ENCODE data around the gene ANKRD22.

GRCh38 chr10:88830643-88831268, 20.9 kb downstream of the ANKRD22 start:
- no peak for TF ChIP-seq POLR2AphosphoS5 (IDR thresholded peaks at IDR 0.05)
- TF ChIP-seq, protein P1, sequence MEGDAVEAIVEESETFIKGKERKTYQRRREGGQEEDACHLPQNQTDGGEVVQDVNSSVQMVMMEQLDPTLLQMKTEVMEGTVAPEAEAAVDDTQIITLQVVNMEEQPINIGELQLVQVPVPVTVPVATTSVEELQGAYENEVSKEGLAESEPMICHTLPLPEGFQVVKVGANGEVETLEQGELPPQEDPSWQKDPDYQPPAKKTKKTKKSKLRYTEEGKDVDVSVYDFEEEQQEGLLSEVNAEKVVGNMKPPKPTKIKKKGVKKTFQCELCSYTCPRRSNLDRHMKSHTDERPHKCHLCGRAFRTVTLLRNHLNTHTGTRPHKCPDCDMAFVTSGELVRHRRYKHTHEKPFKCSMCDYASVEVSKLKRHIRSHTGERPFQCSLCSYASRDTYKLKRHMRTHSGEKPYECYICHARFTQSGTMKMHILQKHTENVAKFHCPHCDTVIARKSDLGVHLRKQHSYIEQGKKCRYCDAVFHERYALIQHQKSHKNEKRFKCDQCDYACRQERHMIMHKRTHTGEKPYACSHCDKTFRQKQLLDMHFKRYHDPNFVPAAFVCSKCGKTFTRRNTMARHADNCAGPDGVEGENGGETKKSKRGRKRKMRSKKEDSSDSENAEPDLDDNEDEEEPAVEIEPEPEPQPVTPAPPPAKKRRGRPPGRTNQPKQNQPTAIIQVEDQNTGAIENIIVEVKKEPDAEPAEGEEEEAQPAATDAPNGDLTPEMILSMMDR (IDR thresholded peaks at IDR 0.05) = no peak
- TF ChIP-seq EP300 (IDR thresholded peaks at IDR 0.05) = no peak

Data from gastroesophageal sphincter (tissue), 3 donors.